VCaP (cell line): ENCODE data around the gene NPPC.
"Not testable (repeated sequence)": the region's sequence is repeated elsewhere in the genome, so short reads cannot be mapped to it uniquely, and the experiment has no call there.

Source experiments
- H3K27ac ChIP-seq: fragments of 450-650 bp; 2 replicates; pipeline ENCODE4 v1.5.1; 2017
- TF ChIP-seq, protein P1 (sequence below): fragments of 450-650 bp; conservative IDR thresholded peaks from 2 replicates; pipeline ENCODE4 v1.5.1; 2017; ENCODE audit warnings: mild to moderate bottlenecking, moderate library complexity

NPPC gene

DNA sequence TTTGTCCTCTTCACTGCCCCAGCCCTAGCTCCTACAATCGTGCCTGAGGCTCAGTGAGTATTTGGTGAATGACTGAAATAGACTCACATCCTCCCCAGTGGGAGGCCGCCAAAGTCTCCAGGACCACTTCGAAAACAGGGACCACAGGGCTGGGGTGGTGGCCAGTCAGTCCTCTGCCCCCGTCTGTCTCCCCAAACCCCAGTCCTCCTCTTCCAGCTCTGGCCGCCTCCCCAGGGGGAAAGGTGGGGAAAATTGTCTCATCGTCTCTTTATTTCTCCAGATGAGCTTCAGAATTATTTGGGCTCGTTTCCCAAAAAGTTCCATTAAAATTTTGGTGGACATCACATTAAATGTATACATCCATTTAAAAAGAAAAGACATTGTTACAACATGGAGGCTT lies 43.5 kb downstream of the NPPC start:
- H3K27ac ChIP-seq, result no peak overlapping the region
- TF ChIP-seq, protein P1, sequence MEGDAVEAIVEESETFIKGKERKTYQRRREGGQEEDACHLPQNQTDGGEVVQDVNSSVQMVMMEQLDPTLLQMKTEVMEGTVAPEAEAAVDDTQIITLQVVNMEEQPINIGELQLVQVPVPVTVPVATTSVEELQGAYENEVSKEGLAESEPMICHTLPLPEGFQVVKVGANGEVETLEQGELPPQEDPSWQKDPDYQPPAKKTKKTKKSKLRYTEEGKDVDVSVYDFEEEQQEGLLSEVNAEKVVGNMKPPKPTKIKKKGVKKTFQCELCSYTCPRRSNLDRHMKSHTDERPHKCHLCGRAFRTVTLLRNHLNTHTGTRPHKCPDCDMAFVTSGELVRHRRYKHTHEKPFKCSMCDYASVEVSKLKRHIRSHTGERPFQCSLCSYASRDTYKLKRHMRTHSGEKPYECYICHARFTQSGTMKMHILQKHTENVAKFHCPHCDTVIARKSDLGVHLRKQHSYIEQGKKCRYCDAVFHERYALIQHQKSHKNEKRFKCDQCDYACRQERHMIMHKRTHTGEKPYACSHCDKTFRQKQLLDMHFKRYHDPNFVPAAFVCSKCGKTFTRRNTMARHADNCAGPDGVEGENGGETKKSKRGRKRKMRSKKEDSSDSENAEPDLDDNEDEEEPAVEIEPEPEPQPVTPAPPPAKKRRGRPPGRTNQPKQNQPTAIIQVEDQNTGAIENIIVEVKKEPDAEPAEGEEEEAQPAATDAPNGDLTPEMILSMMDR, result no peak

DNA sequence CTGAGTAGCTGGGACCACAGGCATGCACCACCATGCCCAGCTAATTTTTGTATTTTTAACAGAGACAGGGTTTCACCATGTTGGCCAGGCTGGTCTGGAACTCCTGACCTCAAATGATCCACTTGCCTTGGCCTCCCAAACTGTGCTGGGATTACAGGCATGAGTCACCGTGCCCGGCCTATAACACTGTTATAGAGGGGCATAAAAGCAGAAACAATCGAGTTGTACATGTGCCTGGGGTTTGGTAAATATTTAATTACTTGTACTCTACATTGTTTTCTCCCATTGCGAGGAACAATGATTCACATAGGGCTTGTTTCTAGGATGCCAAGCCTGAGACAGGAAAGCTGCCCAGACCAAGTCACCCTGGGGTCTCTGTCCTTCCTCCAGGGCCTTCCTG lies 45.8 kb downstream of the NPPC start:
- H3K27ac ChIP-seq, result not testable (repeated sequence)

DNA sequence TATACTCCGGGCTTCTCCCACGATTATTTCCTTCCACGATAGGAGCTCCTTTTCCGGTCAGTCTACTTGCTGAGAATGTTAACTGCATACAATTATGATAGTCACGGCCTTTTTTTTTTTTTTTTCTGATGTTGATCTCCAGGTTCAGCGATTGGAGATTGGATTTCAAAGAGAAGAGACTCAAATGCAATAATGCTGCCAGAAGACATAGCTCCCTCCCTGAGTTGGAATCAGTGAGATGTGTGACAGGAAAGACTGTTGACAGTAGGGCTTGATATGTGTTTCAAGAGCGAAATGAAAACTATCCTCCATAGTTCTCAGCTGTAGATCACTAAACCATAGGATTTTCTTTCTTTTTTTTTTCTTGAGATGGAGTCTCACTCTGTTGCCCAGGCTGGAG lies 47.0 kb downstream of the NPPC start:
- no peak overlapping the region for H3K27ac ChIP-seq
- TF ChIP-seq, protein P1, result no peak

DNA sequence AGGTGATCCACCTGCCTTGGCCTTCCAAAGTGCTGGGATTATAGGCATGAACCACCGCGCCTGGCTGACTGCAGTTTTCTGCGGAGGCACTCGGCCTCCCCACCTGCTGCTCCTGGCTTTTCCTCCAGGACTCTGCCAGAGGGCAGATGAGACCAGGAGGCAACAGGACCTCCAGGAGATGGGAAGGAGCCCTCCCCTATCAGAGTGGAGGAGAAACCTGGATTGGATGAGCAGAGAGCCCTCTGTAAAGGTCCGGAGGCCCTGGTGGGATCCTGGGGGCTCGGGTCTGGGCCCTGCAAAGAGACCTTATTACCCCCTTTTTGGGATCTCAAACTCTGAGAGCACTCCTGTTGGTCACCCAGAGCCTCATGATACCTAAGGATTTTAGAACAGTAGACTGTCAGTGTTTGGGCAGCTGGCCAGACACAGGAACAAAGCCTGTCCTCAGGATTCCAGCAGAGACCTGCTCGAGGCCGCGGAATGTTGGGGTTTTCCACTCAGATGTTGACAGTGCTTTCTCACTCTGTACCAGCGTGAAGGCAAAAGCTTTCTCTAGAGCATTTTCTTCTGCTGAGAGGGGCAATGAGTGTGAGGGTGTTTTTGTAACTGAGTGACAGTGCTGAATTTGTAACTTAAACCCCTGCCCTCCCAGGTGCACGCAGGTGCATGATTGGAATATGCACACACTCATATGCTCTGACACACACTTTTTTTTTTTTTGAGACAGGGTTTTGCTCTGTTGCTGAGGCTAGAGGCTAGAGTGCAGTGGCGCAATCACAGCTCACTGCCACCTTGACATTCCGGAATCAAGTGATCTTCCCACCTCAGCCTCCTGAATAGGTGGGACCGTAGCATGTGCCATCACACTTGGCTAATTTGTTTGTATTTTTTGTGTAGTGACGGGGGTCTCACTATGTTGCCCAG lies 48.4 kb downstream of the NPPC start:
- TF ChIP-seq, protein P1, result no peak
- H3K27ac ChIP-seq, result no peak overlapping the region

DNA sequence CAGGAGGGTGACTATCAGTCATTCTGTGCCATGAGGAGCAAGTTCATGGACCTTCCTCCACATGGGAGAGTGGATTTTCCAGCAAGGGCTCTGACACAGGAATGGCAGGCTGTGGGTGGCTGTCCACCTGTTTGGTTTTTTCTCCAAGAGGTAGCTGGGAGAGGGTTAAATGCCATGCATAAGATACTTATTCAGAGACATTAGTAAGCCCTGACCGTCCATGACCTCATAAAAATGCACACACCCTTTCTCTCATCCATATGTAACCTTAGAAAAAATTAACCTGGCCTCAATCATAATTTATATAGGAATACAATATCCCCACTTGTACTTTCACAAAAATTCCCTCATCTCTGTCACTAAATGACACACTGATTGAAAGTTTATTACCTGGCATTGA lies 51.3 kb downstream of the NPPC start:
- TF ChIP-seq, protein P1, result no peak
- H3K27ac ChIP-seq, result no peak overlapping the region
